GM19452 (cell line): ENCODE measurements around the gene IKBKE.

Source experiments
- ATAC-seq: cut with Tn5 transposase; IDR thresholded peaks from one replicate; pipeline ENCODE4 v1.9.1; 2021; ENCODE audit not compliant: unreplicated experiment

The IKBKE gene

DNA sequence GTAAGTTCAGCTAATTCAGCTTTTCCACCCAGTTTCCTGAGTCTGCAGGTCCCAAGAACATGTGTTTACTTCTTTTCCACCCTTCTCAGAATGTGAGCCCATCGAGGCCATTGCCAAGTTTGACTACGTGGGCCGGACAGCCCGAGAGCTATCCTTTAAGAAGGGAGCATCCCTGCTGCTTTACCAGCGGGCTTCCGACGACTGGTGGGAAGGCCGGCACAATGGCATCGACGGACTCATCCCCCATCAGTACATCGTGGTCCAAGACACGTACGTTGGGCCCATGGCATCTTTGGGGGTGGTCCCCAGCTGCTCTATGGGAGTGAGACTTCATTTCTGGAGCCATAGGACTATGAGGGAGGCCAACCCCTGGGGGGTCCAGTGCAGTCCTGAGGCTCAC is 17.2 kb upstream of the IKBKE start:
- no peak for ATAC-seq

DNA sequence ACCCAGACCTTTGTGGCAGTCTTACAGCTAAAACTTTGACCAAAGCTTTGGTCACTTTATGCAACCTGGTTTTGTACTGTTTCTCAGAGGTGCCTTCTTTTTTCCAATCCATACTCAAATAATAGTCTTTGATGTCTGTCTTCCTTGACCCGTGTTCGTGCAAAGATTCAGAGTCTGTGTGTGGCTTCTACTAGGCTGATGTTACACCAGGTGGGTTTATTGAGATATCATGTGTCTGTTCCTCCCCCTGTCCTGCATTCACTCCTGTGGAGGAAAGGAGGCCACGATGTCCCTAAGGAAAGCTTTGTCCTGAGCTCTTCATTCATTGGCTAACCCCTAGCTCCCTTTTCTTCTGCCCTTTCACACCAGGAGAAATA is 15.0 kb upstream of the IKBKE start:
- no peak for ATAC-seq

GRCh38 chr1:206455666-206456344 is 14.5 kb upstream of the IKBKE start:
- no peak for ATAC-seq

- no peak for ATAC-seq
Measured at GRCh38 chr1:206456577-206457370, 13.5 kb upstream of the IKBKE start.

GRCh38 chr1:206457408-206458120 is 12.7 kb upstream of the IKBKE start:
- no peak for ATAC-seq

DNA sequence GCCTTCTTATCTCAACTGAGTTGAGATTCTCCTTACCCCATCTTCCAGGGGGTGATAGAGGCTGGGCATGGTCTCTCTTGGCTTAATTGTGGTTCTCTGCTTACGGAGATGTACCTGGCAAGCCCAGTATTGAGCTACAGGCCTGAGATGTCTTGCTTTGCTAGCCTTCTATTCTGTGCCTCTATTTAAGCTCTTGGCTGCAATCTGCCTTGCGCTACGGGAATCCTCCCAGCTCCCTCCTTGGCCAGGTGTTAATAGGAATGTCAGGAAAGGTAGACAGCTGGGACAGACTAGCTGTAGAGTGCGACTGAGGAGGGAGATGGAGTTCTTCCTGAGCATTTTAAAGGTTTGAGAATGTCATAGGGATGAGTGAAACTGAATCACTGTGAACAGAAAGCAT is 10.6 kb upstream of the IKBKE start:
- ATAC-seq, result no peak

GRCh38 chr1:206460836-206461426 is 9.3 kb upstream of the IKBKE start:
- ATAC-seq, result no peak

DNA sequence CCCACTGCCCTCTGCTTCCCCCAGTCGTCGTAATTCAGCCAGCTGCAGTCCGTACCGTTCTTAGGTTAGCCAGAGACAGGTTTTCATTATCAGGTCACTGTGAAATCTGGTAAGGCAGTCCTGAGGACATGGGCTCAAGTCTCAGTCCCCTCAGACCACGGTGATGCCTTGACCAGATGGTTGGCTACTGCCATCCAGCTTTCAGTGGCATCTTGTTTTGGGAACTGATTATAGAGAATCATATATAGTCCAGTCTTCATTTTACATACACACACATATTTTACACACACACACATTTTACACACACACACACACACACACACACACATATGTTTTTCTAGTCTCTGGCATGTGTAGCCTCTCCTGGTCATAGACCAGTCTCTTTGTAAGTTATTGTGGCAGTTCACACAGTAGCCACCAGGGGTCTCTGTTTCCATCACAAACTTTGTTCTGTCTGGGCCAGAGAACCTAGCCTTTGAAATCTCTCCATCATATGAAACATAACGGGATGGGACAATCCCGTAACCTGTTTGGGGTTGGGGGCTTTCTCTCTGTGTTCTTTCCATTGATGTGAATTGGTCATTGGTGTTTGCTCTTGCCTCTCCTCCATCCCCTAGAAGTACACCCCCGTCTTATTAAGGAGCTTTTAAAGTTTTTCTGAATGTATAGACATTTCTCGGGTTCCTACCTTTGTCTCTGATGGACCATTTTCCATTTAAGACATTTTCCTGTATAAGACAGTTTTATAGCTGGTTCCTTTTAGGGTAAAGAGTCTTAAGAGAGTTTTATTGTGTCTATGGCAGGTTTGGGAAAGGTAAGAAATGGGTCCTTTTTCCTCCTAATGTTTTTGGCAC is 8.4 kb upstream of the IKBKE start:
- ATAC-seq, result no peak

DNA sequence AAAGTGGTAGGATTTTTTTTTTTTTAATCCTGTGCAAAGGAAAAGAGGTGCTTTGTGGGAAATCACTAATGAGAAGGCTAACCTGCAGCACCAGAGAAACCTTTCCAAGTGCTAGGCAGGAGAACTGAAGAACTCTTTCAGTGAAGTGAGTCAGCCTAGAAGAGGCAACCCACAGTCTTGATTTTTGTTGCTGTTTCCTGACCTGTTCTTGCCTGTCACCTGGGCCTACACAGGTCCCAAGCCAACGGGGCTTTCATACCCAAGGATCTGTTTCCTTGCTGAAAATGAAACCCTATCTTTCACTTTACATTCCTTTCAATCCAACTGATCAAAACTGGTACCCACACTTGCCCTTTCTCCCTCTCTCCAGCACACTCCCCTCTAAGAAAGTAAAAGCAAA is 7.1 kb upstream of the IKBKE start:
- ATAC-seq, result no peak

GRCh38 chr1:206463911-206464310 is 6.4 kb upstream of the IKBKE start:
- ATAC-seq, result no peak

- ATAC-seq, result no peak
Measured at GRCh38 chr1:206464456-206464964, 5.8 kb upstream of the IKBKE start.

- ATAC-seq, result no peak
Measured at GRCh38 chr1:206465951-206466350, 4.3 kb upstream of the IKBKE start.

DNA sequence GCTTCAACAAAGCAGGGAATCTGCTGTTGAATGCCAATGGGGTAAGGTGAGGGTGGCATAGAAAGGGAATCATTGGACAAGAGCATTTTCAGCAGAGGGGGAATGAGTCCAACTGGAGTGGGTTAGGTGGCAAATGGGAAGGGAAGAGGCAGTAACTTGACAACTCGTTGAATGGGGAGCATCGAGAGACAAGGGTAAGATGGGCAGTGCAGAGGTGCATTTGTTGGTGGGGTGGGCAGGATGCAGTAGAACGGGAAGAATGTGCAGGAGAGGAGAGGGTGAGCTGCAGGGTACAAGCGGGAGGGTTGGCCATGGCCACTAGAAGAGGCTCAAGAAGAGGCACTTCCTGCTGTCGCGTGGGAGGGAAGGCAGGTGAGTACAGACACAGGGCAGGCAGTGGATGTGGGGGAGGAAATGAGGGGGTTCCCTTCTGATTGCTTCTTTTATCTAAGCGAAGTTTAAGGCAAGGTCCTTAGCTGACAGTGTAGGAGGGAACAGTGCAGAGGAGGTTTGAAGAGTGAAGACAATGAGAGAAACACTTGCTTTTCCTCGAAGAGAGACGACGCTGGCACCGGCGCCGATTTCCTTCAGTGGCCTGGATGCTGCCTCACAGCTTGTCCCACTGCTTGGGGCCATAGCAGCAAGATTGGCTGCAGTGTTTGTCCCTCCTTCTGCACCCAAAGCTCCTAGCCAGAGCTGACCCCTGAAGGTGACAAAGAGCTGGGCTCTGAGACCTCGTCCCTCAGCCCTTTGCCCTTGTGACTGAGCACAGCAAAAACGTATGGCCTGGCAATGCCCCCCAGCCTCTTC is 3.2 kb upstream of the IKBKE start:
- no peak for ATAC-seq

GRCh38 chr1:206467915-206468314 is 2.4 kb upstream of the IKBKE start:
- ATAC-seq, result no peak

DNA sequence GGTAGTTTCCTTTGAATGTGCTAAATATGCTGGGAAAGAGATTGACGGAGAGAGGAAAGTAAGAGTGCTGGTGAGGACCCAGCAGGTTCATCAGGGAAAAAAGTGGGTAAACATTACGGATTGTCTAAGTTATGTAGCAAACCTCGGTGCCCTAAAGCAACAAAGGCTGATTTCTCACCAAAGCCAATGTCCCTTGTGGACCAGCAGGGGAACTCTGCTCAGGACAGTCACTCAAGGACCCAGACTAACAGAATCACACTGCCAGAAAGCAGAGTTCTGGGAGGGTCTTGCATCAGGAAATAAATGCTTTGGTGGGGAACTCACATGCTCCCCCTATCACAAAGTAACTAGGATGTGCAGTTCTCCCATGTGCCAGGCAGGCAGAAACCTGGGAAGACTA is 1.7 kb upstream of the IKBKE start:
- ATAC-seq, result no peak

DNA sequence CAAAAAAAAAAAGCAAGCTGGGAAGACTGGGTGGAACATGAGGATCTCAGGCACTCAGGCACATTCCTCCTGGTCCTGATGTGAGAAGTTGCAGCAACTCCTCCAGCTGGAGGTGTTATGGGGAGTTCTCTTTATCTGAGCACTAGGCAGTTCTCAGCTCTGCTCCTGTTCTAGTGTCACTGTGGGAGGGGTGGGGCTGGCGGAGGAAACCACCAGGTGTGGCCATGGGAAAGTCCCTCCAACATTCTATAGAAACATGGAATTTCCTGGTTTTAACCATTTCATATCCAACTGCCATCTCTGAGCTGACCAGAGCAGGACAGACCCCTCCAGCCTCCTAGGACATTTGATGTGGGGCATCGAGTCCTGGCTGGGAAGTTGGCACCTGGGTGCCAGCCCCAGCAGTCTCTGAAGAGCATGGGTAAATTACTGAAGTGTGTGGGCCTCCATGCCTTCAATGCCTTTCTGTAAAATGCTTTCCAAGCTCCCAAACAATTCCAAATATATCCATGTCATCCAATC is 804 bp upstream of the IKBKE start:
- ATAC-seq, result no peak

DNA sequence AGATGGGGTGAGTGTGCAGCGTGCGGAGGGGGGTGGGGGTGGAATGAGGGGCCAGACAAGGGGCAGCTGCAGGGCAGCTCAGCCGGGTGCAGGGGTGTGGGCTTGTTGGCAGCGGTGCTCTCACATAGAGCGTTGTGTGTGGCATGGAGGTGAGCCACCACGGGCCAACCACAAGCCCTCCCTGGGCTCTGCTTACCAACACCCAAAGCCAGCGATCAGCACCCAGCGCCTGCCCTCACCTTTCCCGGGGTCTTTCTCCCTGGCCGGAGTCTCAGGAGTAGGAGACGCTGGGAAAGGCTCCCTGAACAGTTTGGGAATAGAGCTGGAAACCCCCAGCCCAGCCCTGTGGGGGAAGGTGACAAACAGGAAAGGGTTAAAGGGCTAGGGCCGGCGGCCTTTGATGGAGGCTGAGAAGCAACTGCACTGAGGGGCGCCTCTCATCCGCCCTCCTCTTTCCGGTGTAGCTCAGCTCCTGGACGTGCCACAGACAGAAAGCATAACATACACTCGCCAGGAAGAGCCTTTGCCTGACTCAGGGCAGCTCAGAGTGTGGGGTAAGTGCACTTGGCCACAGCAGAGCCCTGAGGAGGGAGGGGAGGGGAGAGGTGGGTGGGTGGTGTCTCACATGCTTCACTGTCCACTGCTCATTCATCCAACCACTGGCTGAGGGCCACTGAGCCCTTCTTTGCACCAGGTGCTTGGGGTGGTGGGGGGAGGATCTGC is 577 bp downstream of the IKBKE start:
- ATAC-seq, result no peak

DNA sequence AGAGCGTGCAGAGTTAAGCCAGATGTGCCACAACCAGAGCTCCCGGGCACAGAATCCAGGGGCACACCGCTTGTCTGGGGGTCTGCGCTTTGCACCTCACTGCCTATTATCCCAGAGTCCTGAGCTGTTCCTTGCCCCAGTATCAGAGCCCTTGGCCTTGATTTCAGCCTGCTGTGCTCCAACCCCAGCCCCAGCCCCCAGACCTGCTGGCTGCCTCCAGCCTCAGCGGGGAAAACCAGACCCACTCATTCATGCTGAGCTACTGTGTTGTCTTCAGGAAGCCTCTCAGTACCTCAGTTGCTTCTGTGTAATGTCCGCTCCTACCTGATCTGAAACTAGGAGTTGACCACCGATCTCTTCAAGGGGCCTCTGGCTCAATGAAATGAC is 1.1 kb downstream of the IKBKE start:
- no peak for ATAC-seq

DNA sequence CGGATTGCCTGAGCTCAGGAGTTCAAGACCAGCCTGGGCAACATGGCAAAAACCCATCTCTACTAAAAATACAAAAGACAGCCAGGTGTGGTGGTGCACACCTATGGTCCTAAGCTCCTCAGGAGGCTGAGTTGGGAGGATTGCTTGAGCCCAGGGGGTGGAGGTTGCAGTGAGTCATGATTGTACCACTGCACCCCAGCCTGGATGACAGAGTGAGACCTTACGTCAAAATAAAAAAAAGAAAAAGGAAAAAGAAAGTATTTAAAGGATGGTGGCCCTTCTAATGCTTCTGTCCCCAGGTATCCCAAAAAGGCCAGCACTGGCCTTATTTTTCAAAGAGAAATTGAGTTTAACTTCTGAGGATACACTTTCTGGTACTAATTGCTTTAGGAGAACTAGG is 1.7 kb downstream of the IKBKE start:
- ATAC-seq, result no peak
